Right atrium auricular region (tissue), 2 donors: ENCODE measurements around the gene ANKH. TPM values are rescaled to one million over a fixed set of nuclear protein-coding genes. Genes with fewer than 3 reads are reported as not detected.

Source experiments
- DNase-seq: peaks from one replicate; pipeline ENCODE4 v3.0.0-alpha.2; 2019; ENCODE audit warnings: low spot score
- H3K27ac ChIP-seq, 2 donors: fragments of 200-600 bp; sonication (generic); 1 replicate in 1 of 2; 2 replicates in 1 of 2; pipeline ENCODE4 v1.5.1; 2016 to 2019
- H3K27me3 ChIP-seq, 2 donors: fragments of 200-600 bp; sonication (generic); one replicate each; pipeline versions ENCODE4 v1.5.1 to v1.6.0; 2017 to 2019
- H3K36me3 ChIP-seq: fragments of 200-600 bp; sonication (generic); one replicate; pipeline ENCODE4 v1.5.1; 2016
- H3K4me1 ChIP-seq, 2 donors: fragments of 200-600 bp; sonication (generic); one replicate each; pipeline versions ENCODE4 v1.5.1 to v1.6.0; 2017 to 2019
- H3K4me3 ChIP-seq, 2 donors: fragments of 200-600 bp; sonication (generic); 1 replicate in 1 of 2; 2 replicates in 1 of 2; pipeline ENCODE4 v1.5.1; 2017 to 2019; ENCODE audit warnings: mild to moderate bottlenecking in 1 of 2, moderate library complexity in 1 of 2
- H3K9me3 ChIP-seq, 2 donors: fragments of 200-600 bp; sonication (generic); one replicate each; pipeline ENCODE4 v1.5.1; 2019
- CTCF ChIP-seq, 2 donors: fragments of 200-600 bp; sonication (generic); IDR thresholded peaks; one replicate each; pipeline ENCODE4 v1.5.1; 2019; ENCODE audit warnings: antibody characterized with exemption in 2 of 2
- total RNA-seq, 2 donors: library from RNA; depleted of rRNA; stranded (reverse); fragments of >200 nt; gene quantifications; one replicate each; pipeline ENCODE4 v1.1.0, GENCODE V29; 2016

The ANKH gene
- total RNA-seq, 2 donors from 2014 or later = 52.3 to 80.4 TPM

DNA sequence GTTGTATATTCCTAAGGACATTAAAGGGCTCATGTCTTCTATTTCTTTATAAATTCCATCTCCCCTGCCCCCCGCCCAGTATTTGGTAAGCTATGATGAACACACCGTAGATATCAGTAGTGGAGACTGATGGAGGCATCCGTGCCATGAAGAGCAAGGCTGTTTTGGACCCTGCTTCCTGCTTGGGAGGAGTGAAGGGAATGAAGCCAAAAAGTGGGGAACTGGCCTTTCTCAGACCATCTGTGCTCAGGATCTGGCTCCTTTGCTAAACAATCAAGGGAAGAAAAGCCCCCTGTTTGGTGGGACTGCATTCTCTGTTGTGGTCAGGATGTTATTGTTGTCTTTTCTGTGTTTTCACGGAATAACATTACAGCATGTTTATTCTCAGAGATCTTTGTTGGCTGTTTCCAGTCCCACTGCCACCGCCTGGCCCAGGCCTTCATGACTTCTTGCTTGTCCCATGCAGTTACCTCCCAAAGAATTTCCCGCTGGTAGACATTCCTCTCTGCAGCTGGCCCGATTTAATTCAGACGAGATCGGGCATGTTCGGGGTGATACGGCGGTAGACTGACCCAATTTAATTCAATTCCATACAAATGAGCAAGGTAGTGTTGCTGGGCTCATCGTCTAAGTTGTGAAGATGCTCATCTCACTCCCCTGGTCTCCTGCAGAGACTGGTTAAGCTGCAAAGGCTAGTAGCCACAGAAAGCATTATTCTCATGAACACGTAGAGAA lies 31.4 kb upstream of the ANKH start:
- H3K9me3 ChIP-seq = no peaks in the 10 kb centered on the region
- H3K4me1 ChIP-seq = peaks cover 0 to 28% of the 10 kb centered on the region in 2 donors
- H3K27me3 ChIP-seq = no peaks in the 10 kb centered on the region
- DNase-seq = no peak
- TF ChIP-seq CTCF (IDR thresholded peaks at IDR 0.05) = no peak
- no peak overlapping the region for H3K27ac ChIP-seq
- no peak overlapping the region for H3K4me3 ChIP-seq
- H3K36me3 ChIP-seq = no peaks in the 10 kb centered on the region

DNA sequence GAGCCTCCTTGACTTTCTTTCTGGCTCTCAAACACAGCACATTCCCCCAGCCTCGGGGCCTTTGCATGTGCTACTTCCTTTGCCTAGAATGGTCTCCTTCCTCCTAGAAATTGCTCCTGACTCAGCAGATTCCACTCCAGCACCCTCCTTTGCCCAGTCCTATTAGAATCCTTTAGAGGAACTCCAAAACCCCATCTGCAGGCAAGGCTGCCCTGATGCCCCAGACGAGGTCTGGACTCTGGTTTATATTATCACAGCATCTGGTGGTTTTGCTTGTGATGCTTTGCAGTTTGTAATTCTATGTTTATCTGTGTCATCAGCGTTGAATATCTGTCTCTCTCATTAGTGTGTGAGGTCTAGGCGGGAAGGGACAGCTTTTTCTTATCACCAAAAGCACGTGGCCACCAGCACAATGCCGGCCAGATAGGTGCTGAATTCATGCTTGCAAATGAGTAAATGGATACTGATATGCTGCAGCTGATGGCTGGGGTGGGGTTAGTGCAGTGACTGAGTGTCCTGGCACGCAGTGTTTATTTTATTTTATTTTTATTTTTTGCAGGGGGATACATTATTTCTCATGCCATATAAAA lies 30.0 kb upstream of the ANKH start:
- Histone ChIP-seq H3K4me1 (peaks cover 0 to 26% of the 10 kb centered on the region in 2 donors), H3K9me3 (no peaks in the 10 kb centered on the region), H3K4me3 (no peak overlapping the region), H3K27ac (peak overlapping the region; percentile 64 to 73), H3K36me3 (no peaks in the 10 kb centered on the region), H3K27me3 (no peaks in the 10 kb centered on the region)
- TF ChIP-seq CTCF (IDR thresholded peaks at IDR 0.05) = no peak
- DNase-seq = no peak

GRCh38 chr5:14900693-14901461 lies 29.3 kb upstream of the ANKH start:
- Histone ChIP-seq H3K27me3 (no peaks in the 10 kb centered on the region), H3K4me1 (peaks cover 0 to 26% of the 10 kb centered on the region in 2 donors), H3K9me3 (no peaks in the 10 kb centered on the region), H3K4me3 (no peak overlapping the region), H3K27ac (peak overlapping the region; percentile 64 to 73), H3K36me3 (no peaks in the 10 kb centered on the region)
- TF ChIP-seq CTCF (IDR thresholded peaks at IDR 0.05) = no peak
- peak; percentile 76 for DNase-seq

GRCh38 chr5:14896131-14896530 lies 24.6 kb upstream of the ANKH start:
- Histone ChIP-seq H3K36me3 (no peaks in the 10 kb centered on the region), H3K4me3 (no peak overlapping the region), H3K27ac (no peak overlapping the region), H3K4me1 (peaks cover 0 to 11% of the 10 kb centered on the region in 2 donors), H3K27me3 (no peaks in the 10 kb centered on the region), H3K9me3 (no peaks in the 10 kb centered on the region)
- DNase-seq = no peak
- TF ChIP-seq CTCF (IDR thresholded peaks at IDR 0.05) = no peak

DNA sequence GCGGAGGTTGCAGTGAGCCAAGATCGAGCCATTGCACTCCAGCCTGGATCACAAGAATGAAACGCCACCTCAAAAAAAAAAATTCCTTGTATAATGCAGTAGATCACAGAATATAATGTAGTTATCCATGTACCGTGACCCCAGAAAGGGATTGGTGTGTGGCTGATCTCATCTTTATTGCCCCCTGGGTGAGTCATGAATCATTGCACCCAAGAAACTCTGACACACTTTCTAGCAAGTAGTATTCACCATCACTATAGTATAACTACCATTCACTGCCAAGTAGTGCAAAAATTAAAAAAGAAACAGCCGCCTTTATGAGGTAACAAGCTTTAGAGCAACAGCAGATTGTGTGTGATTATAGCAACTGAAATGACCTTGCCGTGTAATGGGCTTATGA lies 23.7 kb upstream of the ANKH start:
- H3K27me3 ChIP-seq = no peaks in the 10 kb centered on the region
- no peak for TF ChIP-seq CTCF (IDR thresholded peaks at IDR 0.05)
- H3K9me3 ChIP-seq = no peaks in the 10 kb centered on the region
- H3K36me3 ChIP-seq = no peaks in the 10 kb centered on the region
- H3K4me1 ChIP-seq = peaks cover 0 to 3% of the 10 kb centered on the region in 2 donors
- DNase-seq = no peak
- no peak overlapping the region for H3K27ac ChIP-seq
- no peak overlapping the region for H3K4me3 ChIP-seq
